GM18907 (cell line): ENCODE measurements around the gene ZNF248.
A peak's percentile ranks its signal among the peaks of the same experiment; 100 is the strongest.

Source experiments
- ATAC-seq: cut with Tn5 transposase; IDR thresholded peaks from one replicate; pipeline ENCODE4 v1.9.1; 2021; ENCODE audit warnings: mild to moderate bottlenecking, moderate library complexity; ENCODE audit not compliant: unreplicated experiment

The ZNF248 gene

GRCh38 chr10:37826806-37827205 lies 30.6 kb downstream of the ZNF248 start:
- no peak for ATAC-seq

- ATAC-seq, result no peak
Measured at GRCh38 chr10:37821237-37821636, 36.2 kb downstream of the ZNF248 start.

GRCh38 chr10:37819797-37820196 lies 37.6 kb downstream of the ZNF248 start:
- ATAC-seq, result no peak

GRCh38 chr10:37816290-37816689 lies 41.1 kb downstream of the ZNF248 start:
- no peak for ATAC-seq

- no peak for ATAC-seq
Measured at GRCh38 chr10:37813763-37814162, 43.6 kb downstream of the ZNF248 start.

- no peak for ATAC-seq
Measured at GRCh38 chr10:37812290-37812689, 45.1 kb downstream of the ZNF248 start.

- ATAC-seq, result no peak
Measured at GRCh38 chr10:37803269-37803668, 54.1 kb downstream of the ZNF248 start.

GRCh38 chr10:37801557-37801956 lies 55.9 kb downstream of the ZNF248 start:
- no peak for ATAC-seq

GRCh38 chr10:37794305-37794976 lies 63.0 kb downstream of the ZNF248 start:
- ATAC-seq, result no peak

- ATAC-seq, result no peak
Measured at GRCh38 chr10:37789590-37789989, 67.8 kb downstream of the ZNF248 start.

- no peak for ATAC-seq
Measured at GRCh38 chr10:37784678-37785077, 72.7 kb downstream of the ZNF248 start.

GRCh38 chr10:37780536-37780935 lies 76.9 kb downstream of the ZNF248 start:
- ATAC-seq, result no peak

GRCh38 chr10:37777056-37777455 lies 80.4 kb downstream of the ZNF248 start:
- no peak for ATAC-seq

- ATAC-seq, result no peak
Measured at GRCh38 chr10:37775612-37776011, 81.8 kb downstream of the ZNF248 start.

- no peak for ATAC-seq
Measured at GRCh38 chr10:37774351-37774750, 83.1 kb downstream of the ZNF248 start.

- no peak for ATAC-seq
Measured at GRCh38 chr10:37765216-37765615, 92.2 kb downstream of the ZNF248 start.

- ATAC-seq, result no peak
Measured at GRCh38 chr10:37763132-37763531, 94.3 kb downstream of the ZNF248 start.

GRCh38 chr10:37762287-37762686 lies 95.1 kb downstream of the ZNF248 start:
- no peak for ATAC-seq

GRCh38 chr10:37760817-37761216 lies 96.6 kb downstream of the ZNF248 start:
- ATAC-seq, result no peak

GRCh38 chr10:37758074-37758473 lies 99.3 kb downstream of the ZNF248 start:
- no peak for ATAC-seq

- ATAC-seq, result peak; percentile 73
Measured at GRCh38 chr10:37754538-37755323, 102.7 kb downstream of the ZNF248 start.

- no peak for ATAC-seq
Measured at GRCh38 chr10:37752334-37752875, 105.0 kb downstream of the ZNF248 start.
